HG03064 (cell line): ENCODE measurements around the gene RASAL2.
"Not testable (repeated sequence)": the region's sequence is repeated elsewhere in the genome, so short reads cannot be mapped to it uniquely, and the experiment has no call there.

Experiments
- ATAC-seq: cut with Tn5 transposase; IDR thresholded peaks from one replicate; pipeline ENCODE4 v1.9.1; 2021; ENCODE audit warnings: low read depth; ENCODE audit not compliant: unreplicated experiment

Gene RASAL2

GRCh38 chr1:178367151-178367550 is 273.2 kb downstream of the RASAL2 start:
- ATAC-seq, result no peak

GRCh38 chr1:178368208-178368607 is 274.3 kb downstream of the RASAL2 start:
- ATAC-seq, result no peak

- ATAC-seq, result no peak
These were observed 277.3 kb downstream of the RASAL2 start for GRCh38 chr1:178371235-178371634.

GRCh38 chr1:178371933-178372388 is 278.1 kb downstream of the RASAL2 start:
- no peak for ATAC-seq

- no peak for ATAC-seq
These were observed 280.1 kb downstream of the RASAL2 start for GRCh38 chr1:178374016-178374415.

GRCh38 chr1:178376008-178376407 is 282.1 kb downstream of the RASAL2 start:
- ATAC-seq, result no peak

GRCh38 chr1:178379807-178380206 is 285.9 kb downstream of the RASAL2 start:
- ATAC-seq, result no peak

GRCh38 chr1:178382372-178382771 is 288.5 kb downstream of the RASAL2 start:
- no peak for ATAC-seq

- no peak for ATAC-seq
These were observed 291.8 kb downstream of the RASAL2 start for GRCh38 chr1:178385662-178386061.

- no peak for ATAC-seq
These were observed 294.7 kb downstream of the RASAL2 start for GRCh38 chr1:178388418-178389145.

GRCh38 chr1:178389441-178389840 is 295.5 kb downstream of the RASAL2 start:
- no peak for ATAC-seq

GRCh38 chr1:178390280-178390679 is 296.4 kb downstream of the RASAL2 start:
- not testable (repeated sequence) for ATAC-seq

- ATAC-seq, result no peak
These were observed 299.5 kb downstream of the RASAL2 start for GRCh38 chr1:178393370-178393769.

- ATAC-seq, result no peak
These were observed 302.9 kb downstream of the RASAL2 start for GRCh38 chr1:178396789-178397188.

- ATAC-seq, result no peak
These were observed 303.8 kb downstream of the RASAL2 start for GRCh38 chr1:178397678-178398077.

- ATAC-seq, result no peak
These were observed 305.3 kb downstream of the RASAL2 start for GRCh38 chr1:178399177-178399728.

- ATAC-seq, result no peak
These were observed 311.2 kb downstream of the RASAL2 start for GRCh38 chr1:178405137-178405536.

GRCh38 chr1:178407215-178407614 is 313.3 kb downstream of the RASAL2 start:
- ATAC-seq, result no peak

GRCh38 chr1:178407655-178408054 is 313.8 kb downstream of the RASAL2 start:
- no peak for ATAC-seq

- no peak for ATAC-seq
These were observed 315.0 kb downstream of the RASAL2 start for GRCh38 chr1:178408871-178409270.

GRCh38 chr1:178409541-178409940 is 315.6 kb downstream of the RASAL2 start:
- ATAC-seq, result no peak

GRCh38 chr1:178411756-178412399 is 318.0 kb downstream of the RASAL2 start:
- peak; percentile 73 for ATAC-seq
